ENCODE measurements around the gene PCK2.

The PCK2 gene

DNA sequence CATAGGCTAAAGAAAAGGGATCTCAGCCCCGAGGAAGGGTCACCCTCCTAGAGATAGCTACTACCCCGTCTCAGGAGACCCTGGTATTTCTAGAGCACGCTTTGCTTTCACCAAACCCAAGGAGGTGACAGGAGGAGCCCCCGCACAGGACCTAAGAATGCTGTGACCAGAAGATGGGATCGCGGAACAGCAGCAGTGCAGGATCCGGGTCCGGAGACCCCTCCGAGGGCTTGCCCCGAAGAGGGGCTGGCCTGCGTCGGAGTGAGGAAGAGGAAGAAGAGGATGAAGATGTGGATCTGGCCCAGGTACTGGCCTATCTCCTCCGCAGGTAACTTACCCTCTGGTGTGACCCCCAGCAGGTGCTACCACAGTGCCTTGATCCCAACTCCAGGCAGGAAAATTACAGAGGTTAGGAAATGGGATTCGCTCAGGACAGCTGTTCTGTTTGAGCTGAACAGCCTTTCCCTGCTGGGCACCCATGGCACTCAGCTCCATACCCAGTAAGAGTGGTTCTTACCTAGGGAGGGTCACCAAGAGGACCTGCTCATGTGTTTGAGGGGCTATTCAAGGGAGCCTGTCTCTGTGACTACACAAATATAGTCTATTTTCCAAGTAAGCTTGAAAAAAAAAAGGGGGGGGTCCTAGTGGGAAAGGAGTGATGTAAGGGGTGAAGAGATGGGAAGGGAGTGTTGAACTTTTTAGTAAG is 21.5 kb downstream of the PCK2 start:
- no peak for DNase-seq (ENCODE audit: low read depth, low spot score)

DNA sequence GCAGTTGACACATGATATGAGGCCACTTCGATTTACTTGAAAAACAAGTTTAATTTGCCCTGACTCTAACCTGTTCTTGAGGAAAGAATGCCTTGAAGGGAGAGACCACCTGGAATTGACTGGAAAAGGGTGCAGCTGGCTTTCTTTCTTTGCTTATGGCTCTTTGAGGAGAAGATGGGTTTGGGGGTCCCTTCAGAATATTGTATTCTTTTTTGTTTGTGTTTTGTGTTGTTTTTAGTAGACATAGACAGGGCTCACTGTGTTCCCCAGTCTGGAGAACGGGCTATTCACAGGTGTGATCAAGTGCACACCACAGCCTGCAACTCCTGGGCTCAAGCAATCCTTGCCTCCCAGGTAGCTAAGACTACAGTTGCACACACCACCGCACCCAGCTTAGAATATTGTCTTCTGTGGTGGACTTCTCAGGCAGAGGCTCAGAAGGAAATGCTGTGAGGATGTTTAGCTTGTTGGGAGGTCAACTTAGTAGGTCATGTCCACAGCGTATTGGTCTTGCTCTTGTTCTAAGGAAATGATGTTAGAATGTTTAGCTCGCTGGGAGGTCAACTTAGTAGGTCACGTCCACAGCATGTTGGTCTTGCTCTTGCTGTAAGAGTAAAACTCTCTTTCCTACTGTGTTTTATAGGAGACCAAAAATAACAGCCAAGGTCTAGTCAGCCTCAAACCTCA is 22.2 kb downstream of the PCK2 start:
- no peak for DNase-seq (ENCODE audit: low read depth, low spot score)

DNA sequence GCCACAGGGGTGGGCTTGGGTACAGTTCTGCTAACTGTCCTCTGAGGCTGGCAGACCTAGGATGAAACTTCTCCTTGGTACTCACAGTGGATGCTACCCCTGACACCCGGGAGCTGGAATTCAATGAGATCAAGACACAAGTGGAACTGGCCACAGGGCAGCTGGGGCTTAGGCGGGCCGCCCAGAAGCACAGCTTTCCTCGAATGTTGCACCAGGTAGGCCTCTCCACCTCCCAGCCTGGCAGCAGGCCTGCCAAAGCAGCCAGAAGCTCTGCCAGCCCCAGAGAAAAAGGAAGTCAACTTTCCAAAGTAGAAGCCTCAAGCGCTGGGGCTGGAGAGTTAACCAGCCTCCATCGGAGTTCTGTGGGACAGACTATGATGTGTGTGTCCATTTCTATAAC is 23.1 kb downstream of the PCK2 start:
- DNase-seq (ENCODE audit: low read depth, low spot score): no peak

DNA sequence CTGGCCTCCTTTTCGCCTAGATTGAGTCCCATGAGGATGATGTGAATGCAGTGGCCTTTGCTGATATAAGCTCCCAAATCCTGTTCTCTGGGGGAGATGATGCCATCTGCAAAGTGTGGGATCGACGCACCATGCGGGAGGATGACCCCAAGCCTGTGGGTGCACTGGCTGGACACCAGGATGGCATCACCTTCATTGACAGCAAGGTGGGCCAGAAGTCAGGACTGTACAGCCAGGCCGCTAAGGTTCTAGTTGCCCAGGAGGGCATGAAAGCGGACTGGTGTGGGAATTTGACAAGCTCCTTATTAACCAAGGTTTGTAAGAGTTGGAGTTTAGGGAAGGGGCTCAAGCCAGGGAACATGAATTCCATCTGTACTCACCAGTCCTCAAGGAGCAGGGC is 25.6 kb downstream of the PCK2 start:
- DNase-seq (ENCODE audit: low read depth, low spot score): no peak

DNA sequence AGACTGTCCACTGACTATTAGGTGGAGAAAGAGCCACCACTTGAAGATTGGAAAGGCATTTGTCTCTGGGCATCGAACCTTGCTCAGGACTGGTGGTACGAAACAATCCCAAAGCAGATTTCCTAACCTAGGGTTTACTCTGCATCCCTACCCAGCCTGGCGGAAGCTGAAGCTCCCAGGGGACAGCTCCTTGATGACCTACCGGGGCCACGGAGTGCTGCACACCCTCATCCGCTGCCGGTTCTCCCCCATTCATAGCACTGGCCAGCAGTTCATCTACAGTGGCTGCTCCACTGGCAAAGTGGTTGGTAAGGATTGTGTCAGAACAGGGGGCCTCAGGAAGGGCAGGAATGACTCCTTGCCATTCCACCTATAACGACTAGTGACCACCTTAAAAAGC is 27.1 kb downstream of the PCK2 start:
- DNase-seq (ENCODE audit: low read depth, low spot score): no peak

DNA sequence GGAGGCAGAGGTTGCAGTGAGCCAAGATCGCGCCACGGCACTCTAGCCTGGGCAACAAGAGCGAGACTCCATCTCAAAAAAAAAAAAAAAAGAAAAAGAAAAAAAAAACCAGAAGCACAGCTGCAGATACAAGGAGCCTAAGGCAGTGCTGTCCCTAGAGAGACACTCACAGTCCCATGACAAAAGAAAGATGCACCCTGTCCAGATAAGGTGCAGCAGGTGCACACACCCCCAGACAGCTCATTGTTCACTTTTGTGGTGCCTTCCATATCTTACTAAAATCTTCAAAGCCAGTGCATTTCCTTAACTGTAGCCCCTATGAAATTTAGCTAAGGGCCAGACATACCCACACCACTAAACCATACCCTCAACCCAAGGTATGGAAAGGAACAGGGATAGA is 28.3 kb downstream of the PCK2 start:
- no peak for DNase-seq (ENCODE audit: low read depth, low spot score)

DNA sequence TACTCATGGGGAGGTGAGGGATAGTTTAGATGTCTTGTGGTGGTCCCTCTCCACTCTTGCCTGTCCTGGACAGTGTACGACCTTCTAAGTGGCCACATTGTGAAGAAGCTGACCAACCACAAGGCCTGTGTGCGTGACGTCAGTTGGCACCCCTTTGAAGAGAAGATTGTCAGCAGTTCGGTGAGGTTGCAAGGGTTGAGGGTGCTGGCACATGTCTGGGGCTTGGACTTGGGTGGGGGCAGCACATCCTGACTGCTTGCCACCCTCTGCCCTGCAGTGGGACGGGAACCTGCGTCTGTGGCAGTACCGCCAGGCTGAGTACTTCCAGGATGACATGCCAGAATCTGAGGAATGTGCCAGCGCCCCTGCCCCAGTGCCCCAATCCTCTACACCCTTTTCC is 28.8 kb downstream of the PCK2 start:
- DNase-seq (ENCODE audit: low read depth, low spot score): no peak

DNA sequence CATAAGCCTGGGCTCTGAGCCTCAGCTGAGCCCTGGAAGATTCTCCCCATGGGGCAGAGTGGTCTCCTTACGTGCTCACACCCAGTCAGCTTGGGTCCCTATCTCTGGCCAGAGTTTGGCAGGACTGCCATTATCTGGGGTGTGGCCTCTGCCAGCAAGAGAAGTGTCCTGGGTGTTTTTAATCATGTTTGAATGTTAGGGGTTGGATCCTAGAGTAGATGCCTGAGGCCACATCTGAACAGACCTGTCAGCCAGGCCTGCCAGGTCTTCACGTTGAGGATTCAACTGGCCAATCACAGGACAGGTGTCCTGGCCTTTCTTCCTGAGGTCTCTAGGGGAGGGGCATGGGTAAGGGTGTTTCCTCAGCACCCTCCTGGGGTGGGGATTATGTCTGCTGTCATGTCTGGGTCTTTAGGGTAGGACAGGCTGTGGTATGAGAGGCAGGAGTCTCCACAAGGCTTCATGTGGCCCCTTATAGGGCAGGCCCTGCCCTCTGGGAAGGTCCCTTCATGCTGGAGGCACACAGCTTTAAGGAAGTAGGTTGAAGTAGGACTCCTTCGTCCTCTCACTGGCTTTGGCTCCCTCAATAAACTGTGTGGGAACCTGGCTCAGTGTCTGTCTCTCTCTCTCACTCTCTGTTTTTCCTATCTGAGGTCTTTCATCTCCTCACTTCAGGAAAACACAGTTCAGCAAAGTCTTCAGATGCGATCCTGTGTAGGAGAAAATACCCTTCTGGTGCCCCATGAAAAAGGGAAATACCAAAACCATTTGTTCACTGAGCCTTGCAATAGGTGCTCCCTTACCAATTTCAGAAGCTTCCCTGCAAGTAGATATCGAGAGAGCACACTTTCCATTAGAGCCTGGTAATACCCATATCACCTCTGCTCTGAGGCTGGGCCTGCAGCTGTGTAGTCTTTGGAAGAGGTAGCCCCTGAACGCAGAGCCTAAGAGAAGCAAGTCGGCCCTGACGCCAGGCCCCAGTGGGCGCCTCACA is 29.6 kb downstream of the PCK2 start:
- DNase-seq (ENCODE audit: low read depth, low spot score): peak; percentile 40

DNA sequence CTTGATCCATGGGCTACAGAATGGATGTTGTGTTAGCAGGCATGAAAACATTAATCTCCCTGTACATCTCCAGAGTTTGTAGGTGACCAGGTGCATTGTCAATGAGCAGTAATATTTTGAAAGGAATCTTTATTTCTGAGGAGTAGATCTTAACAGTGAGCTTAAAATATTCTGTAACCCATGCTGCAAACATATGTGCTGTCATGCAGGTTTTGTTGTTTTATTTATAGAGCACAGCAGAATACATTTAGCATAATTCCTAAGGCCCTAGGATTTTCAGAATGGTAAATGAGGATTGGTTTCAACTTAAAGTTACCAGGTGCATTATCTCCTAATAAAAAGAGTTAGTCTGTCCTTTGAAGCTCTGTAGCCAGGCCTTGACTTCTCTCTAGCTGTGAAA is 32.8 kb downstream of the PCK2 start:
- no peak for DNase-seq (ENCODE audit: low read depth, low spot score)

DNA sequence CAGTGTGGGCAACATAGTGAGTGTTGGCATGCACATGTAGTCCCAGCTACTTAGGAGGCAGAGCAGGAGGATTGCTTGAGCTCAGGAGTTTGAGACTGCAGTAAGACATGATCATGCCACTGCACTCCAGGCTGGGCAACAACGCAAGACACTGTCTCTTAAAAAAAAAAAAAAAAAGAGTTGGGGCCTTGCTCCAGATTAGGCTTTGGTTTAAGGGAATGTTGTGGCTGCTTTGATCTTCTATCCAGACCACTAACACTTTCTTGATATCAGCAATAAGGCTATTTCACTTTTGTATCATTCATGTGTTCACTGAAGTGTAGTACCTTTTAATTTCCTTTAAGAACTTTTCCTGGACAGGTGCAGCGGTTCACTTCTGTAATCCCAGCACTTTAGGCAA is 33.6 kb downstream of the PCK2 start:
- DNase-seq (ENCODE audit: low read depth, low spot score): no peak

DNA sequence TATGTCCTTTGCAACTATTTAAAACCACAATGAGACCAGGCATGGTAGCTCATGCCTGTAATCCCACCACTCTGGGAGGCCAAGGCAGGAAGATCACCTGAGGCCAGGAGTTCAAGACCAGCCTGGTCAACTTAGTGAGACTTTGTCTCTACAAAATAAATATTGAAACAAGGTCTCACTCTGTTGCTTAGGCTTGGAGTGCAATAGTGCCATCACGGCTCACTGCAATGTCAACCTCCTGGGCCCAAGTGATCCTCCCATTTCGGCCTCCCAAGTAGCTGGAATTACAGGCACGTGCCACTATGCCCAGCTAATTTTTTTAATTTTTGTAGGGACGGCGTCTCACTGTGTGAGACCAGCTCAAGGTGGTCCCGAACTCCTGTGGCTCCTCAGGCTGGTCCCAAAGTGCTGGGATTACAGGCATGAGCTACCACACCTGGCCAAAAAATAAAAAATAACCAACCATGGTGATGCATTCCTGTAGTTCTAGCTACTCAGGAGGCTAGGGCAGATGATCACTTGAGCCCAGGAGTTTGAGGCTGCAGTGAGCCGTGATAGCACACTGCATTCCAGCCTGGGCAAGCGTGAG is 35.4 kb downstream of the PCK2 start:
- DNase-seq (ENCODE audit: low read depth, low spot score): no peak

DNA sequence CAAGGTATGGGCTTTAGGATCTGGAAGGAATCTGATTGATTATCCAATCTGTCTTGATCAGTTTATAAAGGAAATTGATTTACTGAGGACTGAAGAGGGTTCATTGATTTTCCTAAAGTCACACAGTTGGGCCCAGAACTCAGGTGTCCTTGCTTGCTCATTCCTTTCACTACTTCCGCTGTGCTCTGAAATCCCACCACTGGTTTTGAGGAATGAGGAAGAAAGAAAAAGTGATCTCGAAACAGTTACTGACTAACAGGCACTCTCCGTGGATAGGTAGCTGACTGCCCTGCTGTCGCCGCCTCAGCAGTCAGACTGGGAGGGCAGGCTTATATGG is 36.2 kb downstream of the PCK2 start, which contains the start of gene FITM1:
Gene FITM1 (plus strand): TSS at position 280 of the 337 bp plus-strand sequence. CDS start 905 bp downstream, outside the sequence.
- no peak for DNase-seq (ENCODE audit: low read depth, low spot score)

DNA sequence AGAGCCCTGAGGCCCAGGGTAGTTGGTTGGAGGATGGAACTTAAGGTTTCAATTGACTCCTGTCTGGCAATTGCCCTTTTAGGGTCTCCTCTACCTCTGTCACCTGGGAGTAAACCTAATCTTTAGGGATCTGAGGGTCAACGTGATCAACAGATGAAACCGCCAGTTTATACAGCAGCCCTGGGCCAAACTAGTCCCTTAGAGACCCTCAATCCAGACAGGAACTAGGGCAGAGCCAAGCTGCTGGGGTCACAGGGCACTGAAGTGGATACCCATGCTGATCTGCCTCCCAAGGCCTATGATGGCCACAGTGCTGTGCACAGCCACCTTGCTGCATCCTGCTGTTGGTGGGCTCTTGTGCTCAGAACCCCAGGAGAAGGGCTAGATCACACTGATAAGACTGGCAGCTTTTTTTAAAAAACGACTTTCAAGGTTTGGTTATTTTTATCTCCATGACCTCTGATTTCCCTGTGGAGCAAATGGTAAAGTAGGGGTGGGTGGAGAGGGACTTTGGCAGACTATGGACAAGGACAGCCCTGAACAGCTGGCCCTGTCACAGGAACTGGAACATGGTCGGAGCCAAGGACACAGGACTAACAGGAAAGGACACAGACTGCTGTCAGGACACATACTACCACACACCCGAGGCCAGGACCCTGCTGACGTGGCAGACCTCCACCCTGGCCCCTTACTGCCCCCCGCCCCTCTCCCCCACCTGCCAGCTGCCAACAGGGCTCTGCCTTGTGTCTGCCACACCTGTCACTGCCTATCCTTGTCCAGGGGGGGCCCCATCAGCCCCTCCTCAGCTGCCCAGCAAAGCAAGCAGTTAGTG is 36.8 kb downstream of the PCK2 start:
- no peak for DNase-seq (ENCODE audit: low read depth, low spot score)

DNA sequence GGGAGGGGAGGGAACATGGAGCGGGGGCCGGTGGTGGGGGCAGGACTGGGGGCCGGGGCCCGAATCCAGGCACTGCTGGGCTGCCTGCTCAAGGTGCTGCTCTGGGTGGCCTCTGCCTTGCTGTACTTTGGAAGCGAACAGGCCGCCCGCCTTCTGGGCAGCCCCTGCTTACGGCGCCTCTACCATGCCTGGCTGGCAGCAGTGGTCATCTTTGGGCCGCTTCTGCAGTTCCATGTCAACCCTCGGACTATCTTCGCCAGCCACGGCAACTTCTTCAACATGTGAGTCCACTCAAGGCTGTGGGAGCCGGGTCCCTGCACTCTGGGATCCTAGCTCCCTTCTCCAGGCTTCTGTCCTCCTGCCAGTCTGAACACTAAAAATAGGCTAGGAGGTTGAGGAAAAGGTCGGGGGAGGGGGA is 37.4 kb downstream of the PCK2 start:
- DNase-seq (ENCODE audit: low read depth, low spot score): no peak

DNA sequence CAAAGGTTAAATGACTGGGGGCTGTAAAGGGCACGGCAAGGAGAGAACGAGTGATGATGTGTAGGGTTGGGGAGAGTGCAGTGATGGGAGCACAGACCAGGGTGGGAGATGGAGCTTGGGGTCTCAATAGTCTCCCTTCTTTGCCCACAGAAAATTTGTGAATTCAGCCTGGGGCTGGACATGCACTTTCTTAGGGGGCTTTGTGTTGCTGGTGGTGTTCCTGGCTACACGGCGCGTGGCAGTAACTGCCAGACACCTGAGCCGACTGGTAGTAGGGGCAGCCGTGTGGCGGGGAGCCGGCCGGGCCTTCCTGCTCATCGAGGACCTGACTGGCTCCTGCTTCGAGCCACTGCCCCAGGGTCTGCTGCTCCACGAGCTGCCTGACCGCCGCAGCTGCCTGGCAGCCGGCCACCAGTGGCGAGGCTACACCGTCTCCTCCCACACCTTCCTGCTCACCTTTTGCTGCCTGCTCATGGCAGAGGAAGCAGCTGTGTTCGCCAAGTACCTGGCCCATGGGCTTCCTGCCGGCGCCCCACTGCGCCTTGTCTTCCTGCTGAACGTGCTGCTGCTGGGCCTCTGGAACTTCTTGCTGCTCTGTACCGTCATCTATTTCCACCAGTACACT is 38.1 kb downstream of the PCK2 start:
- no peak for DNase-seq (ENCODE audit: low read depth, low spot score)

DNA sequence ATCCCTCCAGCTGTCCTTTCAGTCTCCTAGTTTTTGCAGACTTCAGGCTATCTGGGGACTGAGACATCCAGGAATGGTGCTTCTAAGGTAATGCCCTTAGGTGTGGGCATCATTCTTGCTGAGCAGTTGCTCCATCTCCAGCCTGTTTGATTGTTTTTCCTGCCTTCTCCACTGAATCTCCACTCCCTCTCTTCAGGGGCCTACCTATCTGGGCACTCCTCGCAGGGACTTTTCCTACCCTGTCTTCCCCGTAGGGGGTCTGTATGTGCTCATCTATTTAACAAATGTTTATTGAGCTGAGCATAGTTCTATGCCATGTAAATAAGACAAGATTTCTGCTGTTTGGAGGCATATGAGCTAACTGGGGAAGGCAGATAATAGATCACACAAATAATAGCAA is 38.9 kb downstream of the PCK2 start:
- no peak for DNase-seq (ENCODE audit: low read depth, low spot score)

DNA sequence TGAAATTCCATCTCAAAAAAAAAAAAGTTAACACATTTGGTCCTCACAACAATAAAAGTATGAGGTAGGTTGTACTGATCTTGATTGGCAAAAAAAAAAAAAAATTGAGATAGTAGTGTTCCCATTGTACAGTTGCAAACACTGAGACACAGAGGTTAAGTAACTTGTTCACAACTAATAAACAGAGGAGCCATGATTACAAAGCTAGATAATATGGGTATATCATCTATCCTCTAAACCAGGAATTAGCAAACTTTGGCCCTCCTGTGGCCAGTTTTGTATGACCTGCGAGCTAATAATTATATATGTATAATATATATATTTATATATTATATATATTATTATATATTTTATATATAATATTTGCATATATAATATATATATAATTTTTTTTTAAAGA is 39.6 kb downstream of the PCK2 start:
- no peak for DNase-seq (ENCODE audit: low read depth, low spot score)

DNA sequence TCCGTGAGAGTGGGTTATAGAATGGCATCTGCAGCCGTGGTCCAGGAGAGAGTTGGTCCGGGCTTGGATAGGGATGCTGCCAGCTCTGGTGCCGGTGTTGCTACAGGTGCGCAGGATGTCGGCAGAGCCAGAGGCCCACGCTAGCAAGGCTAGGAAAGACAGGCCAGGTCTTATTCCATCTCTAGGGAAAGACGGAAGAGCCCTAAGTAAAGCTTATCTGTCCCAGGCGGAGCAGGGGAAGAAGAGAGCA is 41.4 kb downstream of the PCK2 start:
- DNase-seq (ENCODE audit: low read depth, low spot score): no peak

DNA sequence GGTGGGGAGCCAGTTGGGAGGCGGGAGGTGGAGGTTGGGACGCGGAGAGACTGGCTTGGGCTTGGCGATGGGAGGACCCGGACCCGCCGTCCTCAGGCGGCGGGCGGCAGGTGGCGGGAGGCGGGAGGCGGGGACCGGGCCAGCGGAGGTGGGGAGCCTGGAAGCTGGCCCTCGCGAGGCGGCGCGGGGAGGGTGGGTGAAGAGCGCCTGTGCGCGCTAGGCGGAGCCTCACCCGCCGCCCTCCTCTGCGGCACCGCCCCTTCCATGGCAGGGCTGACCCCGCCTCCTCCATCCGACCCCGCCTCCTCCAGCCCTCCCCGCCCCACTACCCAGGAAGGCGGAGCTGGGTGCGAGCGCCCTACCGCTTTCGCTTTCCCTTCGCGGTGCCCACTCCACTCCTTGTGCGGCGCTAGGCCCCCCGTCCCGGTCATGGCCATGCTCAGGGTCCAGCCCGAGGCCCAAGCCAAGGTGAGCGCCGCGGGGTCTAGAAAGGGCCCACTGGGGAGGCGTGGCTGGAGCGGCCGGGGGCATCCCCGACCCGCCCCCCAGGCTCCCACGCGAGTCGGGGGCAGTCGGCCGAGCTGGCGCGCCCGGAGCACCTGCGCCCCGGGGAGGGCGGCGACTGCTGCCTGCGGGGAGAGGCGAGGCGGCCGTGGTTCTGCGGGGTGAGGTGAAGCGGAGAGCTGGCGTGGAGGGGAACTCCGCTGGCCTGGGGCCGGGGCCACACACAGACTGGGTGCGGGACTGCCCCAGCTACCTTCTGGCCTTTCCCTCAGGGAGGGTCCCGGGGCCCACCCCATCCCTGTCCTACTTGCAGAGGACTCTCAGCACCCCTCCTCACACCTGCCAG is 41.9 kb downstream of the PCK2 start, which contains the start of gene PSME1:
Gene PSME1 (plus strand): TSS at position 361 of the 850 bp plus-strand sequence. CDS start 69 bp downstream, at position 430.
- DNase-seq (ENCODE audit: low read depth, low spot score): peak; percentile 84
